Embryonic facial prominence (tissue), 1 donor: ENCODE measurements around the gene ENO2.

Source experiments
- DNase-seq: peaks from one replicate; pipeline ENCODE4 v3.0.0-alpha.2; 2016; ENCODE audit errors: extremely low spot score

ENO2 gene

GRCh38 chr12:6932766-6933165, 18.4 kb downstream of the ENO2 start:
- DNase-seq = no peak

GRCh38 chr12:6934110-6934509, 19.7 kb downstream of the ENO2 start:
- DNase-seq = no peak

GRCh38 chr12:6935371-6936193, 21.2 kb downstream of the ENO2 start:
- DNase-seq = no peak

- no peak for DNase-seq
Measured at GRCh38 chr12:6936194-6936635, 21.8 kb downstream of the ENO2 start.

- no peak for DNase-seq
Measured at GRCh38 chr12:6936636-6937480, 22.5 kb downstream of the ENO2 start.

GRCh38 chr12:6937481-6938352, 23.3 kb downstream of the ENO2 start:
- peak; percentile 93 for DNase-seq

- no peak for DNase-seq
Measured at GRCh38 chr12:6938353-6939190, 24.2 kb downstream of the ENO2 start.

GRCh38 chr12:6939191-6939540, 24.8 kb downstream of the ENO2 start:
- DNase-seq = no peak

- DNase-seq = no peak
Measured at GRCh38 chr12:6941267-6941666, 26.9 kb downstream of the ENO2 start.

GRCh38 chr12:6941782-6942181, 27.4 kb downstream of the ENO2 start:
- DNase-seq = no peak

- DNase-seq = no peak
Measured at GRCh38 chr12:6942331-6942665, 27.9 kb downstream of the ENO2 start.

- DNase-seq = peak; percentile 90
Measured at GRCh38 chr12:6943389-6943721, 29.0 kb downstream of the ENO2 start.

- peak; percentile 87 for DNase-seq
Measured at GRCh38 chr12:6943722-6944380, 29.5 kb downstream of the ENO2 start, which contains the start of the genes C12orf57 and RNU7-1. Gene C12orf57, plus strand, starts transcription at chr12:6944022. Its CDS starts 100 bp downstream, at chr12:6944122. Gene RNU7-1, plus strand, starts transcription at chr12:6943816.

GRCh38 chr12:6944381-6945186, 30.2 kb downstream of the ENO2 start:
- DNase-seq = peak; percentile 88

GRCh38 chr12:6945613-6946012, 31.2 kb downstream of the ENO2 start:
- no peak for DNase-seq

- no peak for DNase-seq
Measured at GRCh38 chr12:6946033-6946919, 31.9 kb downstream of the ENO2 start.

GRCh38 chr12:6946920-6947374, 32.6 kb downstream of the ENO2 start:
- no peak for DNase-seq

- DNase-seq = no peak
Measured at GRCh38 chr12:6947615-6948014, 33.2 kb downstream of the ENO2 start.
